Ammon's horn (tissue), 1 donor: Measurements from ENCODE around the gene SH3BP4.
A peak's percentile ranks its signal among the peaks of the same experiment; 100 is the strongest.
"Not testable (repeated sequence)": the region's sequence is repeated elsewhere in the genome, so short reads cannot be mapped to it uniquely, and the experiment has no call there.

ENCODE experiments used
- DNase-seq: peaks from one replicate; pipeline ENCODE4 v3.0.0-alpha.2; 2016; ENCODE audit warnings: low spot score

The SH3BP4 gene

GRCh38 chr2:235017441-235017840 is 65.6 kb downstream of the SH3BP4 start:
- no peak for DNase-seq

GRCh38 chr2:235018838-235019237 is 67.0 kb downstream of the SH3BP4 start:
- DNase-seq, result no peak

- DNase-seq, result not testable (repeated sequence)
Observed at GRCh38 chr2:235020141-235020540, 68.3 kb downstream of the SH3BP4 start.

GRCh38 chr2:235021752-235022151 is 69.9 kb downstream of the SH3BP4 start:
- no peak for DNase-seq

- no peak for DNase-seq
Observed at GRCh38 chr2:235024191-235024860, 72.5 kb downstream of the SH3BP4 start.

GRCh38 chr2:235024931-235025773 is 73.3 kb downstream of the SH3BP4 start:
- peak; percentile 71 for DNase-seq

- DNase-seq, result no peak
Observed at GRCh38 chr2:235025800-235026536, 74.2 kb downstream of the SH3BP4 start.

GRCh38 chr2:235026649-235027557 is 75.1 kb downstream of the SH3BP4 start:
- no peak for DNase-seq

GRCh38 chr2:235027558-235028214 is 75.9 kb downstream of the SH3BP4 start:
- DNase-seq, result no peak

GRCh38 chr2:235028646-235029045 is 76.8 kb downstream of the SH3BP4 start:
- no peak for DNase-seq

- no peak for DNase-seq
Observed at GRCh38 chr2:235029054-235029453, 77.2 kb downstream of the SH3BP4 start.

GRCh38 chr2:235030126-235030525 is 78.3 kb downstream of the SH3BP4 start:
- DNase-seq, result no peak

- DNase-seq, result no peak
Observed at GRCh38 chr2:235030936-235031335, 79.1 kb downstream of the SH3BP4 start.

- no peak for DNase-seq
Observed at GRCh38 chr2:235031686-235032373, 80.0 kb downstream of the SH3BP4 start.

GRCh38 chr2:235032466-235032865 is 80.6 kb downstream of the SH3BP4 start:
- DNase-seq, result no peak

GRCh38 chr2:235032949-235033348 is 81.1 kb downstream of the SH3BP4 start:
- DNase-seq, result no peak

GRCh38 chr2:235034265-235035118 is 82.7 kb downstream of the SH3BP4 start:
- DNase-seq, result no peak

- DNase-seq, result no peak
Observed at GRCh38 chr2:235037604-235038166, 85.9 kb downstream of the SH3BP4 start.
